ENCODE results near the gene EGR4.
A peak's percentile ranks its signal among the peaks of the same experiment; 100 is the strongest.
"Not testable (repeated sequence)": the region's sequence is repeated elsewhere in the genome, so short reads cannot be mapped to it uniquely, and the experiment has no call there.

EGR4 gene

GRCh38 chr2:73264332-73264606 is 29.1 kb downstream of the EGR4 start:
- DNase-seq (ENCODE audit: low read depth) = no peak
- no peak overlapping the region for H3K4me3 ChIP-seq (ENCODE audit: low read depth, low read length)
- TF ChIP-seq CTCF (conservative IDR thresholded peaks at IDR 0.05; ENCODE audit: low read depth, low read length) = no peak

GRCh38 chr2:73263540-73264331 is 29.6 kb downstream of the EGR4 start:
- no peak overlapping the region for H3K4me3 ChIP-seq (ENCODE audit: low read depth, low read length)
- no peak for TF ChIP-seq CTCF (conservative IDR thresholded peaks at IDR 0.05; ENCODE audit: low read depth, low read length)
- DNase-seq (ENCODE audit: low read depth) = no peak

- DNase-seq (ENCODE audit: low read depth); H3K4me3 ChIP-seq (ENCODE audit: low read depth, low read length): not testable (repeated sequence)
Observed at GRCh38 chr2:73262691-73263429, 30.5 kb downstream of the EGR4 start.

- TF ChIP-seq CTCF (conservative IDR thresholded peaks at IDR 0.05; ENCODE audit: low read depth, low read length) = no peak
- DNase-seq (ENCODE audit: low read depth) = no peak
- H3K4me3 ChIP-seq (ENCODE audit: low read depth, low read length) = no peak overlapping the region
Observed at GRCh38 chr2:73262108-73262651, 31.2 kb downstream of the EGR4 start.

GRCh38 chr2:73260338-73260984 is 32.9 kb downstream of the EGR4 start:
- peak; percentile 69 for TF ChIP-seq CTCF (conservative IDR thresholded peaks at IDR 0.05; ENCODE audit: low read depth, low read length)
- DNase-seq (ENCODE audit: low read depth) = peak; percentile 69
- no peak overlapping the region for H3K4me3 ChIP-seq (ENCODE audit: low read depth, low read length)

GRCh38 chr2:73259704-73260337 is 33.5 kb downstream of the EGR4 start:
- no peak for DNase-seq (ENCODE audit: low read depth)
- no peak overlapping the region for H3K4me3 ChIP-seq (ENCODE audit: low read depth, low read length)
- no peak for TF ChIP-seq CTCF (conservative IDR thresholded peaks at IDR 0.05; ENCODE audit: low read depth, low read length)

GRCh38 chr2:73259276-73259675 is 34.1 kb downstream of the EGR4 start:
- H3K4me3 ChIP-seq (ENCODE audit: low read depth, low read length) = no peak overlapping the region
- TF ChIP-seq CTCF (conservative IDR thresholded peaks at IDR 0.05; ENCODE audit: low read depth, low read length) = no peak
- no peak for DNase-seq (ENCODE audit: low read depth)

Data from choroid plexus epithelial cell (primary cell).